ENCODE results near the gene RHOT2. TPM values are rescaled to one million over a fixed set of nuclear protein-coding genes. Genes with fewer than 3 reads are reported as not detected.

RHOT2 gene
- total and polyA plus RNA-seq, 7 donors: 35.3 to 159 (median 52.9) TPM

GRCh38 chr16:684961-685696 is 17.2 kb downstream of the RHOT2 start:
- Histone ChIP-seq H3K9me3 (no peaks in the 10 kb centered on the region), H3K4me1 (peaks cover 0 to 75% (median 69%) of the 10 kb centered on the region in 4 donors), H3K27ac (peak overlapping the region; percentile 82 to 87 (median 83)), H3K36me3 (peaks cover 14 to 41% (median 21%) of the 10 kb centered on the region in 4 donors), H3K27me3 (no peaks in the 10 kb centered on the region), H3K4me3 (peak overlapping the region; percentile 49 to 83 (median 79))
- 92 to 95% methylated on average over 61 of the region's 61 CpGs for WGBS, 2 donors
- intact Hi-C loops (cut with DNase I): loop anchor here (2.0 to 10.0 kb wide), 2 partner anchors 36 to 1090 kb away; partner anchors contain the start of genes ANTKMT, EME2, MRPS34 and NME3
- peak; percentile 77 for DNase-seq
- TF ChIP-seq POLR2A (IDR thresholded peaks at IDR 0.05) (no peak), POLR2AphosphoS5 (IDR thresholded peaks at IDR 0.05) (no peak), CTCF (IDR thresholded peaks at IDR 0.05) (no peak), EP300 (IDR thresholded peaks at IDR 0.05) (no peak)

- no peak for DNase-seq
Measured at GRCh38 chr16:685967-686366, 18.0 kb downstream of the RHOT2 start.

GRCh38 chr16:686459-687260 is 18.7 kb downstream of the RHOT2 start:
- TF ChIP-seq POLR2AphosphoS5 (IDR thresholded peaks at IDR 0.05) (no peak), POLR2A (IDR thresholded peaks at IDR 0.05) (no peak), CTCF (IDR thresholded peaks at IDR 0.05) (no peak), EP300 (IDR thresholded peaks at IDR 0.05) (no peak)
- intact Hi-C loops (cut with DNase I): loop anchor here (10.0 kb wide), 1 partner anchor 1088 kb away; the partner anchor contains the start of genes EME2, MRPS34 and NME3
- no peaks in the 10 kb centered on the region for H3K9me3 ChIP-seq
- DNase-seq: no peak
- peaks cover 0 to 71% (median 64%) of the 10 kb centered on the region in 4 donors for H3K4me1 ChIP-seq
- H3K27ac ChIP-seq: no peak overlapping the region
- WGBS, 2 donors: 95 to 96% methylated on average over 51 of the region's 51 CpGs
- no peak overlapping the region for H3K4me3 ChIP-seq
- peaks cover 0 to 2% (median 0%) of the 10 kb centered on the region in 3 donors for H3K27me3 ChIP-seq
- H3K36me3 ChIP-seq: peaks cover 11 to 40% (median 20%) of the 10 kb centered on the region in 4 donors

More at GRCh38 chr16:685967-686366, 18.0 kb downstream of the RHOT2 start:
- 44 to 72% methylated on average over 10 of the region's 10 CpGs for WGBS, 2 donors
- no peak for TF ChIP-seq POLR2A (IDR thresholded peaks at IDR 0.05)
- no peak for TF ChIP-seq POLR2AphosphoS5 (IDR thresholded peaks at IDR 0.05)
- TF ChIP-seq CTCF (IDR thresholded peaks at IDR 0.05): no peak
- TF ChIP-seq EP300 (IDR thresholded peaks at IDR 0.05): no peak
- peaks cover 14 to 41% (median 21%) of the 10 kb centered on the region in 4 donors for H3K36me3 ChIP-seq
- no peaks in the 10 kb centered on the region for H3K9me3 ChIP-seq
- no peak overlapping the region for H3K4me3 ChIP-seq
- intact Hi-C loops (cut with DNase I): loop anchor here (2.0 to 10.0 kb wide), 2 partner anchors 35 to 1089 kb away; partner anchors contain the start of genes ANTKMT, EME2, MRPS34 and NME3
- no peaks in the 10 kb centered on the region for H3K27me3 ChIP-seq
- H3K27ac ChIP-seq: no peak overlapping the region
- H3K4me1 ChIP-seq: peaks cover 0 to 76% (median 71%) of the 10 kb centered on the region in 4 donors

- Histone ChIP-seq H3K4me3 (no peak overlapping the region), H3K27ac (no peak overlapping the region), H3K27me3 (peaks cover 0 to 10% (median 0%) of the 10 kb centered on the region in 3 donors), H3K9me3 (no peaks in the 10 kb centered on the region), H3K36me3 (peaks cover 3 to 31% (median 11%) of the 10 kb centered on the region in 4 donors), H3K4me1 (peaks cover 0 to 63% (median 56%) of the 10 kb centered on the region in 4 donors)
- TF ChIP-seq POLR2AphosphoS5 (IDR thresholded peaks at IDR 0.05): no peak
- no peak for TF ChIP-seq EP300 (IDR thresholded peaks at IDR 0.05)
- TF ChIP-seq CTCF (IDR thresholded peaks at IDR 0.05): no peak
- TF ChIP-seq POLR2A (IDR thresholded peaks at IDR 0.05): no peak
- WGBS, 2 donors: 92 to 93% methylated on average over 19 of the region's 19 CpGs
- intact Hi-C loops (cut with DNase I): loop anchor here (10.0 kb wide), 1 partner anchor 1087 kb away; the partner anchor contains the start of genes EME2, MRPS34 and NME3
- DNase-seq: no peak
Measured at GRCh38 chr16:687499-687898, 19.6 kb downstream of the RHOT2 start.
